ENCODE measurements around the gene USP22. TPM values are rescaled to one million over a fixed set of nuclear protein-coding genes. Genes with fewer than 3 reads are reported as not detected.
"Not testable (repeated sequence)": the region's sequence is repeated elsewhere in the genome, so short reads cannot be mapped to it uniquely, and the experiment has no call there.

The USP22 gene
- total RNA-seq, 1 donor from 2014 or later: 160 TPM

DNA sequence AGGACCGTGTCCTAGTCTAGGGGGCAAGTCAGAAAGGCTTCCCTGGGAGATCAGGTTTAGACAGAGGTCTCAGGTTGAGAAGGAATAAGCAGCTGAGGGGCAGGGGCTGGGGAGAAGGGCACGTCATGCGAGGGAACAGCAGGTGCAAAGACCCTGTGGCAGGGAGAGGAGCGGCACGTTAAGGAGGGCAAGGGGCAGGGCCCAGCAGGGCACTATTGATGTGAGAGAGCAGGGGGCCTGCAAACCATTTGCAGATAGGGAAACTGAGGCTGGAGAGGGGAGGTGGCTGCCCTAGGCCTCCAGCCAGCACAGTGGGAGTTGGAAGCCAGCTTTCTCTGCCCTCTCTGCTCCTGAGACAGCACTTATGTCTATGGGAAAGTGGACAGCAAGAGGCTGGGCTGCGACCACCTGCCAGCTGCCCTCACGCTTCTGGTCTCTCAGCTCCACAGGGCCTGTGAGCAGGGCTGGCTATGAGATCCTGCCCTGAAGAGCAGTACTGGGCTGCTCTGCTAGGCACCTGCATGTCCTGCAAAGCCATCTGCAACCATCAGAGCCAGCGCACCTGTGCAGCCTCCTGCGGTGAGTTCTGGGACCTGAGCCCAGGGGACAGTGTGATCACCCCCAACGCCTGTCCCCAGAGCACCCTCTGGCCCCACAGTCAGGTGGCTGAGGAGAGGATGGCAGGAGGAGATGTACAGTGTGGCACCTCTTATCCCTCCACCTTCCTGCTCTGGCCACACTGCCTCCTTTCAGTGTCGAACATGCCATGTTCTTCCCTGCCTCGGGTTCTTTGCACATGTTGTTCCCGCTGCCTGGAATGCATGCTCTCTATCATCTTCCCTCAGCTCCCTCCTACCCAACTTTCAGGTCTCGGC lies 61.5 kb downstream of the USP22 start:
- no peaks in the 10 kb centered on the region for H3K36me3 ChIP-seq
- no peak overlapping the region for H3K4me3 ChIP-seq
- intact Hi-C loops (cut with DNase I): no loop called here
- H3K27ac ChIP-seq: no peak overlapping the region
- no peaks in the 10 kb centered on the region for H3K4me1 ChIP-seq
- H3K27me3 ChIP-seq: no peaks in the 10 kb centered on the region
- TF ChIP-seq, protein P1, sequence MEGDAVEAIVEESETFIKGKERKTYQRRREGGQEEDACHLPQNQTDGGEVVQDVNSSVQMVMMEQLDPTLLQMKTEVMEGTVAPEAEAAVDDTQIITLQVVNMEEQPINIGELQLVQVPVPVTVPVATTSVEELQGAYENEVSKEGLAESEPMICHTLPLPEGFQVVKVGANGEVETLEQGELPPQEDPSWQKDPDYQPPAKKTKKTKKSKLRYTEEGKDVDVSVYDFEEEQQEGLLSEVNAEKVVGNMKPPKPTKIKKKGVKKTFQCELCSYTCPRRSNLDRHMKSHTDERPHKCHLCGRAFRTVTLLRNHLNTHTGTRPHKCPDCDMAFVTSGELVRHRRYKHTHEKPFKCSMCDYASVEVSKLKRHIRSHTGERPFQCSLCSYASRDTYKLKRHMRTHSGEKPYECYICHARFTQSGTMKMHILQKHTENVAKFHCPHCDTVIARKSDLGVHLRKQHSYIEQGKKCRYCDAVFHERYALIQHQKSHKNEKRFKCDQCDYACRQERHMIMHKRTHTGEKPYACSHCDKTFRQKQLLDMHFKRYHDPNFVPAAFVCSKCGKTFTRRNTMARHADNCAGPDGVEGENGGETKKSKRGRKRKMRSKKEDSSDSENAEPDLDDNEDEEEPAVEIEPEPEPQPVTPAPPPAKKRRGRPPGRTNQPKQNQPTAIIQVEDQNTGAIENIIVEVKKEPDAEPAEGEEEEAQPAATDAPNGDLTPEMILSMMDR (IDR thresholded peaks at IDR 0.05): no peak
- ATAC-seq: peak; percentile 26
- H3K9me3 ChIP-seq: no peaks in the 10 kb centered on the region
- DNase-seq: no peak

DNA sequence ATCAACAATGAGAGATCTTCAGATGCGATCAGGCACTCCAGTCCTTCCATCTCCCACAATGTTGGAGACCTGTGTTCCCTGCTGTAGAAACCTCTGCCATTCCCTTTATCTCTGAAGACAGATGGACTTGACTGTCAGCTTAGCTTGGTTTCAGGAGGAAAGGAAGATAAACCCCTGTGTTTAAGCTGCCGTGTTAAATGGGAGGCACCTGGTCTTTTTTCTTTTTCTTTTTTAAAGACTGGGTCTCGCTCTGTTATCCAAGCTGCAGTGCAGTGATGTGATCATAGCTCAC lies 63.1 kb downstream of the USP22 start:
- H3K27me3 ChIP-seq: no peaks in the 10 kb centered on the region

DNA sequence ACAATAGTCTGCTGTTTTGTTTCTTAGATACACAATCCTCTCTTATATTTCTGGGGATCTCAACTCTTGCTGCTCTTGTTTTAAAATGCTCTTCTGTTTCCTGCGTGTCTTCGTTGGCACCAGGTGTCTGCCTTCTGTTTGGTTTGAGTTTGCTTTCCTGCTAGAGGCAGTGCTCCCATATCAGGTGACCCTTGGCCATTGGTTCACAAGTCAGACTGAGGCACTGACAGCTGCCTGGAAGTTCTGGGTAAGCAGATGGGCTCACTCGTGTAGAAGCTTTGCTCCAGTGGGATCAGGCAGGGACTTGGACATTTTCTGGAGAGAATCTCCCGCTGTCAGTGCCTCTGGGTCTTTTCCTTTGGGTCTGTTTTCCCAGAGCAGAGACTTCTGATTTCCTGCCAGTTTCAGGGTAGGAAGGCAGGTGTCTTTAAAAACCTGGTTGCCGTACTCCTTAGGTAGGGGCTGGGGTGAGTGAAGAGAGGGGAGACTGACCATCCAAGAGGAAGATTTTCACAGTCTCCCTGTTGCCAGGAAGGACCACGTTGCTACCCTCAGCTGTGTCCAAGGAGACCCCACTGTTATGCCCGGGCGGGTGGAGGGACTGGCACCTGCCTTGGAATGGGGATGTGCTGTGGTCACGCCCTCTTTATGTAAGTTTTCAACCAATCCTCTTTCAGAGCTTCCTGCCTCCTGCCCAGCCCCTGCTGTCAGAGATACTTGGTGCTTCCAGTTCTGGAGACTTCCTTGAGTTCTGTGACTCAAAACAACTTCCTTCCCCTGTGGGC lies 63.6 kb downstream of the USP22 start:
- DNase-seq; H3K36me3 ChIP-seq; H3K27ac ChIP-seq; H3K4me1 ChIP-seq; intact Hi-C loops (cut with DNase I); H3K27me3 ChIP-seq; H3K9me3 ChIP-seq; H3K4me3 ChIP-seq; ATAC-seq: not testable (repeated sequence)

More for the DNA sequence above, 63.1 kb downstream of the USP22 start:
- no peaks in the 10 kb centered on the region for H3K36me3 ChIP-seq
- TF ChIP-seq, protein P1 (IDR thresholded peaks at IDR 0.05): no peak
- H3K4me1 ChIP-seq: no peaks in the 10 kb centered on the region
- H3K4me3 ChIP-seq: no peak overlapping the region
- intact Hi-C loops (cut with DNase I): no loop called here
- H3K9me3 ChIP-seq: no peaks in the 10 kb centered on the region
- ATAC-seq: no peak
- H3K27ac ChIP-seq: no peak overlapping the region
- DNase-seq: no peak

DNA sequence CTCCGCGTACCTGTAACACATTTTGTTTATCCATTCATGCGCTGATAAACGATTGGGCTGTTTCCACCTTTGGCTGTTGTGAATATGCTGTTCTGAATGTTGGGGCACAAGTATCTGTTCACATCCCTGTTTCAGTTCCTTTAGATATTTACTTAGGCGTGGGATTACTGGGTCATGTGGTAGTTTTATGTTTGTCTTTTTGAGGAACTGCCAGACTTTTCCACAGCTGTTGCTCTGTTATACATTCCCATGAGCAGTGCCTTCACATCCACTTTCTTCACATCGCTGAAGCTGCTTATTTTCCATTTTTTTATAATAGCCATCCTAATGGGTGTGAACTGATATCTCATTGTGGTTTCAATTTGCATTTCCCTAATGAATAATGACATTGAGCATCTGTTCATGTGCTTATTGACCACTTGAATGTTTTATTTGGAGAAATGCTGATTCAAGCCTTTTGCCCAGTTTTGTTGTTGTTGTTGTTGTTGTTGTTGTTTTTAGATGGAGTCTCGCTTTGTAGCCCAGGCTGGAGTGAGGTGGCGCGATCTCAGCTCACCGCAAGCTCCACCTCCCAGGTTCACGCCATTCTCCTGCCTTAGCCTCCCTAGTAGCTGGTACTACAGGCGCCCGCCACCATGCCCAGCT lies 65.1 kb downstream of the USP22 start:
- H3K27ac ChIP-seq; DNase-seq; H3K4me3 ChIP-seq; H3K4me1 ChIP-seq; intact Hi-C loops (cut with DNase I); H3K9me3 ChIP-seq; H3K36me3 ChIP-seq; H3K27me3 ChIP-seq: not testable (repeated sequence)
- peak; percentile 79 for ATAC-seq

DNA sequence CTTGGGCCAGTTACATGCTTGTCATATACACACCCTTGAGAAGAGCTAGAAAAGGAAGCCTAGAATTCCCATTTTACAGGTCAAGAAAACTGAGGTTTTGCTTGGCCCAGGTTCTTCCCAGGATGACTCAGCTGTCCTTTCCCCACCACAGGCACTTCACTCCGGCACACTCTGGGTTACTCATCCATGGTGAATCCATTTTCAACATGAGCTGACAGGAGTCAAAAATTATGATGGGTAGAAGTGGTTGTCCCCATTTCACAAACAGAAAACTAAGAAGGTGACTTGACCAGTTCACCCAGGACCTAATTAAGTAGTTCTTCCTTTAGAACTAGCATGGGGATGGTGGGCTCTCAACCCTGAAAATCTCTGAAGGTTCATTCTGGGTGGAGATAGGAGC lies 67.2 kb downstream of the USP22 start:
- DNase-seq (no peak), ATAC-seq (no peak)
- H3K4me3 ChIP-seq: no peak overlapping the region
- H3K27ac ChIP-seq: no peak overlapping the region
- H3K9me3 ChIP-seq: no peaks in the 10 kb centered on the region
- H3K27me3 ChIP-seq: no peaks in the 10 kb centered on the region
- H3K36me3 ChIP-seq: no peaks in the 10 kb centered on the region
- TF ChIP-seq, protein P1 (IDR thresholded peaks at IDR 0.05): no peak
- intact Hi-C loops (cut with DNase I): no loop called here
- H3K4me1 ChIP-seq: no peaks in the 10 kb centered on the region

DNA sequence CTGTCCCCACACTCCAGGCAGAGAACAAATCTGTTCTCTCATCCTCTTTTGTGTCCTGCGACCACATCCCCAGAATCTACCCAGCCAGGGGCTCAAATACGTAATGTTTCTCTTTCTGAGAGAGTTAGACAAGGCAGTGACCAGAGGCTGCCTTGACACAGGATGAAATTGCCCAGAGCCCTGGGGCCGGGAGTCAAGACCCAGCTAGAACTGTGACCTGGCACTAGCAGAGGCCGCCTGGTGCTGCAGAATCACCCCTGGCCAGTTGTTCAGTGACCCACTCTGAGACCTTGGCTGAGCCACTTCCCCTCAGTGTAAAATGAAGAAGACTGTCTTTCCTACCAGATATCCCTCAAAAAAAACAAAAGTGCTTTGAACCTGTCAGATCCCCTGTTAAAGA lies 72.5 kb downstream of the USP22 start:
- Histone ChIP-seq H3K36me3 (no peaks in the 10 kb centered on the region), H3K9me3 (no peaks in the 10 kb centered on the region), H3K4me3 (no peak overlapping the region), H3K4me1 (no peaks in the 10 kb centered on the region), H3K27me3 (no peaks in the 10 kb centered on the region), H3K27ac (no peak overlapping the region)
- TF ChIP-seq, protein P1 (IDR thresholded peaks at IDR 0.05): no peak
- ATAC-seq (no peak), DNase-seq (no peak)
- intact Hi-C loops (cut with DNase I): no loop called here
